Naive thymus-derived CD4-positive, alpha-beta T cell (primary cell): ENCODE data around the gene GIGYF2. TPM values are rescaled to one million over a fixed set of nuclear protein-coding genes. Genes with fewer than 3 reads are reported as not detected.
"Not testable (repeated sequence)": the region's sequence is repeated elsewhere in the genome, so short reads cannot be mapped to it uniquely, and the experiment has no call there.

ENCODE experiments used
- ATAC-seq: fragments of 150-1000 bp; cut with Tn5 transposase; 2 replicates; pipeline ENCODE4 v1.10.0; 2021; ENCODE audit warnings: mild to moderate bottlenecking, moderate library complexity
- CTCF ChIA-PET: fragments of 350-600 bp; sonication (Branson Sonifier 250); formaldehyde crosslinking; loops from one replicate; lab custom pipeline; 2021; ENCODE audit warnings: antibody characterized with exemption; lab: Charles Lee
- POLR2A ChIA-PET: fragments of 350-600 bp; sonication (Branson Sonifier 250); formaldehyde crosslinking; loops from one replicate; lab custom pipeline; 2021; ENCODE audit warnings: antibody characterized with exemption, inconsistent platforms; lab: Charles Lee
- DNase-seq, 9 donors: peaks; one replicate each; pipeline versions ENCODE4 v3.0.0 to v3.0.0-alpha.2; 2020 to 2022; ENCODE audit warnings: mixed read lengths in 1 of 9
- H3K27ac ChIP-seq: one replicate; pipeline ENCODE4 v1.7.0; 2013; ENCODE audit warnings: mild to moderate bottlenecking, low read depth, low read length, moderate library complexity
- H3K27me3 ChIP-seq, 2 donors: one replicate each; pipeline ENCODE4 v1.7.0; 2013; ENCODE audit warnings: low read length in 2 of 2, mild to moderate bottlenecking in 2 of 2, moderate library complexity in 2 of 2; ENCODE audit not compliant: control insufficient read depth in 2 of 2, insufficient read depth in 2 of 2
- H3K36me3 ChIP-seq, 3 experiments: 1 replicate in 2 of 3; 2 replicates in 1 of 3; pipeline ENCODE4 v1.7.0; 2013; ENCODE audit warnings: low read length in 3 of 3, mild to moderate bottlenecking in 3 of 3, moderate library complexity in 1 of 3; ENCODE audit not compliant: insufficient read depth in 3 of 3, control insufficient read depth in 2 of 3
- H3K4me1 ChIP-seq, 2 donors: one replicate each; pipeline ENCODE4 v1.7.0; 2013; ENCODE audit warnings: low read length in 2 of 2, mild to moderate bottlenecking in 2 of 2, moderate library complexity in 1 of 2; ENCODE audit not compliant: control insufficient read depth in 2 of 2, insufficient read depth in 2 of 2
- H3K4me3 ChIP-seq: 2 replicates; pipeline ENCODE4 v1.7.0; 2013; ENCODE audit warnings: mild to moderate bottlenecking, low read length
- H3K9me3 ChIP-seq, 3 experiments: 1 replicate in 2 of 3; 2 replicates in 1 of 3; pipeline ENCODE4 v1.7.0; 2013; ENCODE audit warnings: low read length in 3 of 3; ENCODE audit not compliant: control insufficient read depth in 2 of 3
- H3K27ac Mint-ChIP-seq, 9 donors: one replicate each; pipeline ENCODE4 v1.8.0; 2020 to 2022; ENCODE audit warnings: mixed read lengths in 9 of 9, mild to moderate bottlenecking in 8 of 9, moderate library complexity in 5 of 9, inconsistent platforms in 2 of 9
- H3K27me3 Mint-ChIP-seq, 5 donors: one replicate each; pipeline ENCODE4 v1.8.0; 2021 to 2022; ENCODE audit warnings: mixed read lengths in 5 of 5, mild to moderate bottlenecking in 1 of 5
- H3K36me3 Mint-ChIP-seq, 5 donors: one replicate each; pipeline ENCODE4 v1.8.0; 2020 to 2022; ENCODE audit warnings: mixed read lengths in 5 of 5, mild to moderate bottlenecking in 3 of 5, inconsistent platforms in 1 of 5
- H3K4me1 Mint-ChIP-seq, 7 donors: one replicate each; pipeline ENCODE4 v1.8.0; 2020 to 2022; ENCODE audit warnings: mixed read lengths in 7 of 7, mild to moderate bottlenecking in 3 of 7, inconsistent platforms in 1 of 7
- H3K4me3 Mint-ChIP-seq, 10 donors: one replicate each; pipeline ENCODE4 v1.8.0; 2020 to 2022; ENCODE audit warnings: mild to moderate bottlenecking in 10 of 10, mixed read lengths in 10 of 10, moderate library complexity in 6 of 10, inconsistent platforms in 2 of 10
- H3K9me3 Mint-ChIP-seq, 11 donors: one replicate each; pipeline ENCODE4 v1.8.0; 2020 to 2022; ENCODE audit warnings: mixed read lengths in 11 of 11, mild to moderate bottlenecking in 4 of 11, inconsistent platforms in 1 of 11, moderate library complexity in 1 of 11
- intact Hi-C, 2 donors: fragments of 100-400 bp; cut with micrococcal nuclease; formaldehyde crosslinking; loops; one replicate each; pipeline ENCODE4 v1.15.1; 2023
- polyA plus RNA-seq, 2 donors: library from polyadenylated mRNA; unstranded; fragments of 300-500 nt; fragmentation: Illumina TruSeq; gene quantifications; one replicate each; pipeline ENCODE4 v1.2.3, GENCODE V29; 2021
- total RNA-seq, 6 experiments: library from RNA in 5 of 6; stranded (reverse) in 5 of 6; gene quantifications; 1 replicate in 5 of 6; 2 replicates in 1 of 6; pipeline ENCODE4 v1.2.3 and lab custom pipeline; 2021 to 2026

GIGYF2 gene
- total and polyA plus RNA-seq, 7 experiments from 2014 or later = 25.3 to 82.8 (median 72.3) TPM

- H3K4me3 Mint-ChIP-seq = no peak overlapping the region
- no peaks in the 10 kb centered on the region for H3K4me1 ChIP-seq
- no peak for ATAC-seq
- H3K27ac ChIP-seq = no peak overlapping the region
- ChIA-PET CTCF (no interaction called here), POLR2A (no interaction called here)
- no peaks in the 10 kb centered on the region for H3K36me3 Mint-ChIP-seq
- H3K4me3 ChIP-seq = no peak overlapping the region
- intact Hi-C loops = no loop called here
- no peaks in the 10 kb centered on the region for H3K9me3 Mint-ChIP-seq
- peaks cover 1 to 6% (median 4%) of the 10 kb centered on the region in 5 donors for H3K27me3 Mint-ChIP-seq
- no peak overlapping the region for H3K27ac Mint-ChIP-seq
- no peaks in the 10 kb centered on the region for H3K27me3 ChIP-seq
- DNase-seq = no peak
- H3K36me3 ChIP-seq = no peaks in the 10 kb centered on the region
- H3K4me1 Mint-ChIP-seq = no peaks in the 10 kb centered on the region
- no peaks in the 10 kb centered on the region for H3K9me3 ChIP-seq
Measured at GRCh38 chr2:232903989-232904388, 206.9 kb downstream of the GIGYF2 start.

GRCh38 chr2:232906867-232907717, 210.0 kb downstream of the GIGYF2 start:
- peaks cover 19 to 26% (median 25%) of the 10 kb centered on the region in 5 donors for H3K27me3 Mint-ChIP-seq
- intact Hi-C loops, H3K36me3 ChIP-seq, H3K4me3 Mint-ChIP-seq, DNase-seq, H3K4me1 ChIP-seq, H3K27me3 ChIP-seq, H3K27ac Mint-ChIP-seq, H3K27ac ChIP-seq, H3K4me3 ChIP-seq, H3K4me1 Mint-ChIP-seq, POLR2A ChIA-PET, CTCF ChIA-PET, H3K9me3 ChIP-seq, ATAC-seq: not testable (repeated sequence)
- H3K36me3 Mint-ChIP-seq = peaks cover 0 to 14% (median 0%) of the 10 kb centered on the region in 5 donors
- H3K9me3 Mint-ChIP-seq = peaks cover 0 to 21% (median 12%) of the 10 kb centered on the region in 11 donors

- H3K9me3 Mint-ChIP-seq = peaks cover 0 to 27% (median 13%) of the 10 kb centered on the region in 11 donors
- H3K27me3 Mint-ChIP-seq = peaks cover 19 to 32% (median 29%) of the 10 kb centered on the region in 5 donors
- H3K4me1 ChIP-seq, H3K27ac ChIP-seq, H3K27ac Mint-ChIP-seq, H3K27me3 ChIP-seq, H3K4me3 Mint-ChIP-seq, H3K9me3 ChIP-seq, intact Hi-C loops, DNase-seq, ATAC-seq, POLR2A ChIA-PET, CTCF ChIA-PET, H3K4me3 ChIP-seq, H3K4me1 Mint-ChIP-seq, H3K36me3 ChIP-seq: not testable (repeated sequence)
- peaks cover 0 to 14% (median 0%) of the 10 kb centered on the region in 5 donors for H3K36me3 Mint-ChIP-seq
Measured at GRCh38 chr2:232907718-232908085, 210.6 kb downstream of the GIGYF2 start.

- Histone ChIP-seq H3K9me3 (no peaks in the 10 kb centered on the region), H3K27me3 (no peaks in the 10 kb centered on the region), H3K4me3 (no peak overlapping the region), H3K36me3 (no peaks in the 10 kb centered on the region), H3K27ac (no peak overlapping the region), H3K4me1 (no peaks in the 10 kb centered on the region)
- no peak overlapping the region for H3K27ac Mint-ChIP-seq
- H3K4me3 Mint-ChIP-seq = no peak overlapping the region
- intact Hi-C loops = no loop called here
- CTCF ChIA-PET = no interaction called here
- peaks cover 0 to 19% (median 0%) of the 10 kb centered on the region in 5 donors for H3K36me3 Mint-ChIP-seq
- POLR2A ChIA-PET = no interaction called here
- H3K4me1 Mint-ChIP-seq = no peaks in the 10 kb centered on the region
- peaks cover 0 to 34% (median 19%) of the 10 kb centered on the region in 11 donors for H3K9me3 Mint-ChIP-seq
- no peak for ATAC-seq
- no peak for DNase-seq
- H3K27me3 Mint-ChIP-seq = peaks cover 19 to 38% (median 34%) of the 10 kb centered on the region in 5 donors
Measured at GRCh38 chr2:232908695-232909094, 211.6 kb downstream of the GIGYF2 start.

Other genes with a start within 250 kb of the GIGYF2 start
- gene ALPI, start 241.2 kb upstream of the GIGYF2 start, total RNA-seq = not detected
- gene ALPI, start 241.2 kb upstream of the GIGYF2 start, polyA plus RNA-seq = not detected
- not detected for gene ECEL1, start 209.5 kb upstream of the GIGYF2 start, total RNA-seq
- gene ECEL1, start 209.5 kb upstream of the GIGYF2 start, polyA plus RNA-seq = not detected
- gene PRSS56, start 176.9 kb upstream of the GIGYF2 start, total RNA-seq = not detected
- not detected for gene PRSS56, start 176.9 kb upstream of the GIGYF2 start, polyA plus RNA-seq
- not detected for gene CHRND, start 171.2 kb upstream of the GIGYF2 start, total RNA-seq
- under 1 TPM in 1 of 2 donors, not detected in 1; 0.13 TPM for gene CHRND, start 171.2 kb upstream of the GIGYF2 start, polyA plus RNA-seq
- gene CHRNG, start 157.6 kb upstream of the GIGYF2 start, total RNA-seq = not detected
- under 1 TPM; 0.10 to 0.26 TPM for gene CHRNG, start 157.6 kb upstream of the GIGYF2 start, polyA plus RNA-seq
- gene TIGD1, start 146.8 kb upstream of the GIGYF2 start, total RNA-seq = 10 to 100 TPM in 4 of 5 experiments, 1 to 10 TPM in 1; 9.7 to 23.4 (median 19.3) TPM
- 10 to 100 TPM; 17.1 to 23.8 TPM for gene TIGD1, start 146.8 kb upstream of the GIGYF2 start, polyA plus RNA-seq
- gene EIF4E2, start 146.6 kb upstream of the GIGYF2 start, total RNA-seq = 10 to 100 TPM; 51.9 to 77.6 (median 61.6) TPM
- gene EIF4E2, start 146.6 kb upstream of the GIGYF2 start, polyA plus RNA-seq = 10 to 100 TPM; 59.8 to 63.4 TPM
- 1 to 10 TPM in 4 of 5 experiments, under 1 TPM in 1; 0.70 to 2.9 (median 2.1) TPM for gene EFHD1, start 63.7 kb upstream of the GIGYF2 start, total RNA-seq
- gene EFHD1, start 63.7 kb upstream of the GIGYF2 start, polyA plus RNA-seq = 1 to 10 TPM; 3.1 to 4.4 TPM
- gene KCNJ13, start 79.2 kb downstream of the GIGYF2 start, total RNA-seq = not detected
- gene KCNJ13, start 79.2 kb downstream of the GIGYF2 start, polyA plus RNA-seq = under 1 TPM in 1 of 2 donors, not detected in 1; 0.50 TPM
- gene SNORC, start 172.9 kb downstream of the GIGYF2 start, total RNA-seq = 1 to 10 TPM; 1.2 to 3.6 (median 1.6) TPM
- not detected for gene SNORC, start 172.9 kb downstream of the GIGYF2 start, polyA plus RNA-seq